ENCODE results near the gene LUC7L3. TPM values are rescaled to one million over a fixed set of nuclear protein-coding genes. Genes with fewer than 3 reads are reported as not detected.

Gene LUC7L3
- total and polyA plus RNA-seq, 2 donors (not counting 3 experiments of a cell fraction or from before 2014, with no cell fraction given), result 70.9 to 113 TPM

DNA sequence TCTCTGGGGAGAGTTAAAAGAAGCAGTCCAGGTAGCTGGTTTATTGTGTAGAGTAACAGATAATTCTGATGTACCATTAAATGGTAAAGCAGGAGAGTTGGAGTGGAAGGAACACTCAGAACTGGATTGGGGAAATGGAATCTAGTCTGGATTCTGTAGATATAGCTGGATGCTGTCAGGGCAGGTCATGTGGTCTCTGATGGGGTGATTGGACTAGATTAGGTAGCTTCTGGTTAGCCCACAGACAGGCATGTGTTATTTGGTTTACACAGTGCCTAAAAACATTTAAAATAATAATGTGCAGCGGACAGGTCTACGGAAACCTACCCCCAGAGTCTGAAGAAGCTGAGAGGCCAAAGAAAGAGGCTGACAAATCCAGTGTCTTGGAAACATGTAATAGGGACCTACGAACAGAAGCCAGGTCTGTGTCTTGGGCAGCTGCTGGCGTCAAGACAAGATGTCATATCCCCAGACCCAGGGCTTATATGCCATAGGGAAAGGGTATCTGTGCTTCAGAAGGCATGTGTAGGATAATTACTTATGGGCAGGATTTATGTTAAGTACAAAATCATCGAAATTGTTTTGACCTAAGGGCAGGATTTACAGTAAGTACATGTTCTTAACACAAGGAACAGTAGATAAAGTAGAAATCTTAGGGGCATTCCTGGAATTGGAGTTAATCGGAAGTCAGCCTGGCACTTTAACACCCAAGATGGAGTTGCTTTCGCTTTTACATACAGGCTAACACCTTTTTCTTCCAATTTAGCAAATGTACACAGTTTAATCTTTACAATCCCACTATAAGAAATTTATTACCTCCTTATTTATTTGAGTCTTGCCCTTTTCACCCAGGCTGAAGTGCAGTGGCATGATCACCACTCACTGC lies 12.4 kb downstream of the LUC7L3 start:
- BruUV-seq (replicated peaks), result no TSS peak
- Histone ChIP-seq H3K9me3 (replicated peaks; ENCODE audit: control insufficient read depth, insufficient read depth, low read length) (no peaks in the 10 kb centered on the region), H3K4me2 (ENCODE audit: insufficient read depth, low read length) (no peak overlapping the region), H3K9ac (replicated peaks; ENCODE audit: extremely low read depth, insufficient read depth, low read length) (no peak overlapping the region), H2AFZ (ENCODE audit: low read depth, low read length) (no peak overlapping the region), H3K4me1 (ENCODE audit: control insufficient read depth, extremely low read depth, insufficient read depth, low read length) (no peaks in the 10 kb centered on the region), H3K27me3 (ENCODE audit: control insufficient read depth in 2 of 2, insufficient read depth in 2 of 2, low read length in 2 of 2) (no peaks in the 10 kb centered on the region), H3K4me3 (replicated peaks in 1 of 3; ENCODE audit: insufficient read depth in 1 of 3, low read depth in 1 of 3, low read length in 3 of 3) (no peak overlapping the region), H3K9me1 (replicated peaks; ENCODE audit: control insufficient read depth, extremely low read depth, insufficient read depth, low read length) (no peaks in the 10 kb centered on the region), H3K27ac (ENCODE audit: insufficient read depth, low read depth, low read length) (no peak overlapping the region), H3K79me2 (ENCODE audit: control insufficient read depth, insufficient read depth, low read length) (peaks cover 97% of the 10 kb centered on the region), H3K36me3 (ENCODE audit: control insufficient read depth in 2 of 2, extremely low read depth in 1 of 2, insufficient read depth in 2 of 2, low read length in 2 of 2) (no peaks in the 10 kb centered on the region), H4K20me1 (replicated peaks; ENCODE audit: control insufficient read depth, extremely low read depth, insufficient read depth, low read length) (peaks cover 26% of the 10 kb centered on the region)
- no peak for DNase-seq (ENCODE audit: low read depth, low spot score)
- intact Hi-C loops (cut with micrococcal nuclease) (no loop called here), dilution Hi-C loops (cut with MboI; ENCODE audit: extremely low pct_ligation_motif_present, low sequenced_read_pairs) (no loop called here)
- FAIRE-seq, result peak; percentile 60
- TF ChIP-seq FOS (IDR thresholded peaks at IDR 0.05; ENCODE audit: borderline replicate concordance, insufficient read depth, low read length) (no peak), EZH2 (IDR thresholded peaks at IDR 0.05; ENCODE audit: borderline replicate concordance, low read depth, low read length, severe bottlenecking) (no peak), JUN (IDR thresholded peaks at IDR 0.05; ENCODE audit: borderline replicate concordance, insufficient read depth, insufficient read length, low read depth) (no peak), CTCF (IDR thresholded peaks at IDR 0.05; ENCODE audit: extremely low read depth in 1 of 2, insufficient read depth in 1 of 2, low read depth in 1 of 2, low read length in 2 of 2) (no peak), MYC (IDR thresholded peaks at IDR 0.05; ENCODE audit: low read depth, low read length) (no peak), GATA2 (IDR thresholded peaks at IDR 0.05; ENCODE audit: insufficient read depth, insufficient read length, low read depth, low read length) (no peak), POLR2AphosphoS5 (IDR thresholded peaks at IDR 0.05; ENCODE audit: insufficient read depth, low read depth, low read length) (no peak), POLR2A (IDR thresholded peaks at IDR 0.05; ENCODE audit: low read depth, low read length) (no peak)
- TF ChIP-seq, protein P1, sequence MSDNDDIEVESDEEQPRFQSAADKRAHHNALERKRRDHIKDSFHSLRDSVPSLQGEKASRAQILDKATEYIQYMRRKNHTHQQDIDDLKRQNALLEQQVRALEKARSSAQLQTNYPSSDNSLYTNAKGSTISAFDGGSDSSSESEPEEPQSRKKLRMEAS (IDR thresholded peaks at IDR 0.05; ENCODE audit: insufficient read depth, insufficient read length), result no peak
- POLR2A ChIA-PET, result no interaction called here
- CTCF ChIA-PET, result no interaction called here
